ENCODE results near the gene KAT2B.

The KAT2B gene

DNA sequence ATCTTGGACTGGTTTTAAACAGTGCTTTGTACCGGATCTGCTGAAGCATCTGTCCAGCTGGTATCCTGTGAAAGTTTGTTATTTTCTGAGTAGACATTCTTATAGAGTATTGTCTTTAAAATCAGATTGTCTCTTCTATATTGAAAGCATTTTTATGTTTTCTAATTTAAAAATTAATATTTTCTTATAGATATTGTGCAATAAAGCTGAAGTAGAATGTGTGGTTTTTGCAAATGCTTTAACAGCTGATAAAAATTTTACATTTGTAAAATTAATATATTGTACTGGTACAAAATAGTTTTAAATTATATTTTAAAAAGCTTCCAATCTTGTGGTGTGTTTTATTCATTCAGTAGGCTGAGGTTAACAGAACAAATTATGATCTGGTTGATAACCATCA, 113.8 kb downstream of the KAT2B start:
- DNase-seq = no peak

DNA sequence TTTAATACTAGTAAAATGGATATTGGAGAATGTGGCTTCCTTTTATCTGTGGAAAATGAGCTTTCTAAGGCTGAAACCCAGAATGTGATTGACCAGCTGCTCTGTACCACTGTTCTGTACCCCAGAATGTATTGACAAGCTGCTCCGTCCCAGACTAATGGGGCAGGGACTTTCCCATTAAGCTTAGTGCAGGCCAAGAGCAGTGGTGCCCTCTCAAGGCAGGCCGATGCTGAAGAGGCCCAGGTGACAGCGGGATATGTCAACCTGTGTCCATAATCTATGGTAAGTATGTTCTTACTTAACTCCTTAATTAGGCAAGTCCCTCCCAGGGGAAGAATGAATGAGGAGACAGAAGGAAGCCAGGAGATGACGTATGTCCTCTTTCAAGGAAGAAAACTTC, 114.7 kb downstream of the KAT2B start:
- DNase-seq = no peak

DNA sequence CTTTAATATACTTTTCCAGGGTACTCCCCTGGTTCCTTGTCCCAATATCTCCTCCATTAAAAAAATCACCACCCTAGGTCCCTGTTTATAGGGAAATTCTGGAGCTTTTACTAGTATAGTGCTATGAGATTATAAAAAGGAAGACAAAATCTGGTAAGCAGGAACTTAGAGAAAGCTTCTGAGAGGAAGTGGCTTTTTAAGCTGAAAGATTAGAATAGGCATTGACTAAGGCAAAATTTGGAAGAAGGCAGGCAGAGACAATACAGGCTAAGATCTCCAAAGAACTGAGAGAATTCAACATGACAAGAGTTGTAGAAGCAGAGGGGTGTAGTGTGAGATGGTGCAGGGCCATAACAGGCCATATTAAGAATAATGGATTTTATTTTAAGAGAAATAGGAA, 120.0 kb downstream of the KAT2B start:
- no peak for DNase-seq

DNA sequence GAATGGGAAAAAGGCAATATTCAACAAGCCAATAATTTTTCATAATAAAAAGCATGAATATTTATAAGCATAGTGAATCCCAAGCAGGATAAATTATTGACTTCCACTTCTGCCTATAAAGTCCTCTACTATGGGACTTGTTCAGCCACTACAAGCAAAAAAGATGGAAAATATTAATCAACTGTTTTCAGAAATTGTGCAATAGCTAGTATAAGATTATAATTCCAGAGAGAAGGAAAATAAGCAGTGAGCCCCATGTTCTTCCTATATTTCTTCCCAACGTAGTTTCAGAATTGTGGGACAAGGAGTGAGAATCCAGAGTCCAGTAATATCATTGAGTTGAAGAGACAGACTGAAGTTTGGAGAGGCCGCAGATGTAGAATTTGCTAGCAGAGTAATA, 121.5 kb downstream of the KAT2B start:
- no peak for DNase-seq

DNA sequence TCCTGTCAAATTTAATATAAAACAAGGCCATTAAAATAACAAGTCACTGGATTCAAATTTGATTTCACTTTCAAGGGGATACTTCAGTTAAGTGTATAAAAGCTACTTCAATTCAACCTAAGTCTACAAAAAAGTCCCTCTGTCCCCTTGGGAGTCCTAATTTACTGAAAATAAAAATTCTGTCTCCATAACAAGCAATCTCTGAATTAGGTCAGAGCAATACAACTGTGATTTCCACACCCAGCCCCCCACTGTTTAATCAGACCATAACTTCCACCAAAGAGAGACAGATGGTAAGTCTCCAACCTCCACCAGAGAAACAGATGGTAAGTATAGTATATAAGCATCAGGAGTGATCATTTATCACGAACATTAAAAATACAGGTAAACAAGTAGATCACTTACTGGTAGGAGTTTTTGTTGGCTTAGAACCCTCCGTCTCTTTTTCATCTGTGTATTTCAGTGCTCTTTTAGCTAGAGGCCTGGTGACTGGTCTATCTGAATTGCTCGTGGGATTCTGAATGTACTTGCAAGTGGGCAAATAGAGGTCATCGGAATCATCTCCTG, 133.7 kb downstream of the KAT2B start:
- DNase-seq = no peak

DNA sequence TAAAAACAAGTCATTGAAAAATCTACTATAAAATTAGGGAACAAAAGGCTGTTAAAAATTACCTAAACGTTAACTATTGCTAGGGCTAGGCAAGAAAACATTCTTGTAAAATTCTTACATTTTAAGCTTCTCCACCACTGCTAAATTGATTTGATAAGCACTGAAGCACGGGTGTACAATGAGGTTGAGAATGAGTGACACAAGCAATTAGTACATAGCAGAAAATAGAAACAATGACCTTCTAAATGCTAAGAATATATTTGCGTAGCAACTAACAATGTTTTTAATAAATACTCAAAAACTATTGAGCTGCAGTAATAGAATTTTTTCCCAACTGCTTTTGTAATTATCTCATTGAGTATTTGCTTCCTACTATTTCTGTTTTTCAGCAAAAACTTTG, 141.0 kb downstream of the KAT2B start:
- DNase-seq = no peak

DNA sequence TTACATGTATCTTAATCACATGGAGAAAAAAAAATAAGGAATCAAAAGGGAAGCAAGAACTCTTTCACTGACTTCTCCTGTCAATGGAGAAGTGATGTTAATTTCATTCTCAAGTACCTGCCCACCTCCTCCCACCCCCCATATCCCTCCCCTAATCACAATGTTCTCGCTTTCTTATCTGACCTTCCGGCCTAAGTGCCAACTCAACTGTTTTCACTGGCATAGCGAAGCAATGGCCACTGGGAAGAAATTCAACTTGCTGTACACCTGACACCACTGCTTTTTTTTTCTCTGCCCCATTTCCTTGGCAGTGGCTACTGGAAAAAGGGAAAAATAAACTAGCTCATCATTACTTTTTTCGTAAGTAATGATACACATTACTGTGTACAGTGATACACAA, 142.0 kb downstream of the KAT2B start:
- no peak for DNase-seq

DNA sequence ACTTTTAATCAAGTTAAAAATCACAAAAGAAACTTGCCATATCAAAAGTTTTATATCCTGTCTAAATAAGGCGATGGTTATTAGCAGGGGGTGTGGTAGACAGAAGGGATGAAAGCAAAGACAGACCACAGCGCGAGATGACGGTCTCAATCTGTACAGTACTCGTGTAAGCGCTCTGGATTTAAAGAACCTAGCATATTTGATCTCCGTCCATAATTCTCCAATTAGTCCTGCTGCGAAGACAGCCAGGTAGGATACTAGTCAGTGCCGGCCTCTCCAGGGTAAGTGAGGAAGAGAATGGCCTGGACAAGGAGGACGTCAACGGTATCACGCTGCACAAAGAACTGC, 145.1 kb downstream of the KAT2B start:
- DNase-seq = no peak

DNA sequence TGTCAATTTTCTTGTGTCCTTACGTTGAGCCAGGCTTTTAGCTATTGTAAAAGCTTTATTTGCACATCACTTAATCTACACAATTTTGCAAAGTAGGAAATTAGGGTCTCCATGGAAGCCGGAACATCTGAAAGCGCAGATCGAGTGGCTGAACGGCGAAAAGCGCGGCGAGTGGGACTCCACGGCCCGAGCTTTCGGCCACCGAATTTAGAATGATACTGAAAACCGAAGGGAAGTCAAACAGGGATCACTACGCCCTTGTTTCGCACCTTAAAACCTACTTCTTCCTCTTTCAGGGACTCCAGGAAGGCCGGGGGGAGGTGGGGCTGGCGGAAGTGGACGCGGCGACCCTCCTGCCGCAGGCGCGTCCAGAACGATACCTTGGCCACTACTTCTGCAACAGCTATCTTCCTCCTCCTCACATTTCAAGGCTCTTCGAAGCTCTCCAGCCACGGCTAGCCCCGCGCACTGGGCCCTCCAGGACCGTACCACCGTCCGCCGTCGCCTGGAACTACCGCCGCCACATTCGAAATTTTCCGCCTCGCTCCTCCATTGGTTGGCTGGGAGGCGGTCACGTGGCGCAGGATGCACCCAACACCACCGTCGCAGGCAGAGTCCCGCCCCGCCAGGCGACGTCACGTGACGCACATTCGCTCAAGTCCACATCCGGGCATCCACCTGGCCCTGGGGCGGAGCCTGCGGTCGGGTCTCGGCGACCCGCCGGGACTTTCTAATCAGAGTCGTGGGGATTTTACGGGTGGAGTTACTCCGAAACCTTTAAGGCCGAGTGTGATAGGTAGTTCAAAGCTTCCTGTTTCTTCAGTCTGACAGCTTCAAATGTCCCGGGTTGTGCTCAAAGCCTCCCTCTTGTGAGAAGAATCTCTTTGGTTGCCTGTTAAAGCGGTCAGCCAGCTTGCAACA, 145.7 kb downstream of the KAT2B start, which contains the start of gene SGO1:
SGO1 (minus strand) TSS at position 528 of the 921 bp plus-strand sequence. CDS start 2,179 bp downstream, outside the sequence.
- DNase-seq = peak; percentile 99

DNA sequence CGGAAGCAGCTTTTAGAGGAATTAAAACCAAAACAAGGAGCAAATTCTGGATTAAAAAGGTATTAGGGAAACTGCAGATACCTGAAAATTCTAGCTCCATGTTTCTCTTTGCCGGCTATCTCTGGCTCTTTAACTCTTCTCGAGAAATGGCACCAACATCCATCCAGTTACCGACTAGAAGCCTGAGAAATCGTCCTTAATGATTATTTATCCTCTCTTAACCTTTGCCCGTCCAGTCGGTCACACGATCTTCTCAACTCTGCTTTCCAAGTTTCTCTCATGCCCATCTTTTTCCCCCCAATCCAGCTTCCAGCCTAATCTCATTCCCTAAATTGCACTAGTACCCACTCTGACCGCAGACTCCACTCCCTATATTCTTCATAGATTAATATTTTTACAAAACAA, 146.4 kb downstream of the KAT2B start:
- DNase-seq = no peak

DNA sequence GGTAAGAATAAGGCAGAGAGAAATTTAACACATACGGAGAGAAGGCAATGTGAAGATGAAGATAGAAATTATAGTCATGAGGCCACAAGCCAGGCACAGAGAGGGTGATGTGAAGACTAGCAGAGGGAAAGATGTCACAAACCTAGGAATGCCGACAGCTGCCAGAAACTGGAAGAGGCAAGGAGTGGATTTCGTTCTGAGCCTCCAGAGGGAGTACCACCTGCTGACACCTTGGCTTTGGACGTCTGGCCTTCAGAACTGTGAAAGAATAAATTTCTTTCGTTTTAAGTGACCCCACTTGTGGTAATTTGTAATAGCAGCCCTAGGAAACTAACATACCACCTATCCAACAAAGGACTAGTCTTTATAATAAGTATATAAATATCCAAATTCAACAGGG, 150.7 kb downstream of the KAT2B start:
- no peak for DNase-seq

DNA sequence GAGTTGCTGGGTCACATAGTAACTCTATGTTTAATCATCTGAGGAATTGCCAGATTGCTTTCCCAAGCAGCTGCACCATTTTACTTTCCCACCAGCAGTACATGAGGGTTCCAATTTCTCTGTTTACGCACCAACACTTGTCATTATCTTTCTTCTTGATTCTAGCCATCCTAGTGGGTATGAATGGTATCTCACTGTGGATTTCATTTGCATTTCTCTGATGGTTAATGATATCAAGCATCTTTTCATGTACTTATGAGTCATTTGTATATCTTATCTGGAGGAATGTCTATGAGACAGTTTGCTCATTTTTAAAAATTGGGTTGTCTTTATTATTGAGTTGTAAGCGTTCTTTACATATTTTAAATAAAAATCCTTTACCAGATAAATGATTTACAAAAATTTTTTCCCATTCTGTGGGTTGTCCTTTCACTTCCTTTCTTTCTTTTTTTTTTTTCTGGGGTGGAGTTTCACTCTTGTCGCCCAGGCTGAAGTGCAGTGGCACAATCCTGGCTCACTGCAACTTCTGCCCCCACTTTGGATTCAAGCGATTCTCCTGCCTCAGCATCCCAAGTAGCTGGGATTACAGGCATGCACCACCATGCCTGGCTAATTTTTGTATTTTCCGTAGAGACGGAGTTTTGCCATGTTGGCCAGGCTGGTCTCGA, 154.7 kb downstream of the KAT2B start:
- no peak for DNase-seq

DNA sequence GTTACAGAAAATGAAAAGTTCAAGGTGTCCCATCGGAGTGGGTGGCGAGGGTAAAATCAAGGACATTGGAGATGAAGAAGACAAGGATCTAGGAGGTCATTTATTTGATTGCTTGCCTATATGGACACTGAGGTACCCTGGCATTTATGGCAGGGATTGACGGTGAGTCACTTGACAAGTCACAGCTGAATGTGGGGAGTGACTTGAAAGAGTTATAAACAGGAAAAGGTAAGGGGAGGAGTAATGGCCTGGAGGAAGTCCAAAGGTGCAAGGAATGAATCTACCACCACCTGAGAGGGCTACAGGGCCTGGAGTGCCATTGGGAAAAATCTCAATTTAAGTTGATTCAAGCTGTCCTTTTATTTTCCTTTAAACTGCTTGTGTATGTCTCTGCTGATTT, 157.5 kb downstream of the KAT2B start:
- DNase-seq = no peak

DNA sequence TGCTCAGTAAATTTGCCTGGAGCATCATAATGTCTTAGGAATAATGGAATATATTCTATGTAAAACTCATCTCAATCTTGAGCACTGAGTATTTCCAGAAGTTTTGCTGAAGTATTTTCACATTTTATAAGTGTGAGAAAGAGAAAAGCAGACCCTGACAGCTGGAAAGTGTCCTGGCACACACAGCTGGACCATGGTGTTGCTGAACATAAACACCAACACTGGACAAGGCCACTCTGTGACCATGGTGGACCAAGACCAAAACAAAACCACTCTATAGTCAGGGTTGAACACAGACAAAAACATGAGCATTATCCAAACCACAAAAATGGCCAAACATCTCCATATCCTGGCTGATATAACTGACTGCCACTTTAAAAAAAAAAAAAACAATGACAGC, 160.9 kb downstream of the KAT2B start:
- no peak for DNase-seq

Measured in CD4-positive, alpha-beta T cell treated with Interferon gamma for 1 hour (primary cell).